K562 (cell line): ENCODE results near the gene SLC7A14. TPM values are rescaled to one million over a fixed set of nuclear protein-coding genes. Genes with fewer than 3 reads are reported as not detected.

ENCODE experiments used
- ATAC-seq: fragments of 200-7000 bp; cut with Tn5 transposase; 3 replicates; pipeline ENCODE4 v1.9.1; 2020; ENCODE audit warnings: moderate library complexity
- BruUV-seq: library from RNA; stranded (reverse); fragments of 400-500 nt; replicated peaks from 2 replicates; lab custom pipeline; 2021; lab: Mats Ljungman, UMichigan
- CTCF ChIA-PET: fragments of 300-600 bp; formaldehyde crosslinking; extraction: SDS; loops from one replicate; lab custom pipeline; 2021; ENCODE audit warnings: low intra/inter-chr PET ratio; lab: Yijun Ruan, JAX
- POLR2A ChIA-PET: fragments of 300-600, 350-650 bp; sonication (Branson Sonifier 250); formaldehyde crosslinking; extraction: SDS; loops from one replicate; lab custom pipeline; 2021; ENCODE audit warnings: antibody characterized with exemption, inconsistent platforms; lab: Yijun Ruan, JAX
- DNase-seq, 4 experiments: peaks; one replicate each; pipeline versions ENCODE4 v3.0.0 to v3.0.0-alpha.2; 2011 to 2018; ENCODE audit warnings: low spot score in 3 of 4, mixed read lengths in 3 of 4; ENCODE audit errors: extremely low read depth in 1 of 4
- FAIRE-seq: peaks from 2 replicates; lab custom pipeline; 2011; peaks lifted over from hg19 to GRCh38; lab: Jason Lieb, UNC
- H2AFZ ChIP-seq: 2 replicates; pipeline ENCODE4 v1.6.0; 2011; ENCODE audit warnings: low read depth, low read length, control low read depth, inconsistent platforms
- H3K27ac ChIP-seq: fragments of 200-600 bp; 3 replicates; pipeline ENCODE4 v1.8.0; 2011; ENCODE audit warnings: low read depth, mild to moderate bottlenecking, control low read depth, inconsistent platforms, low read length, moderate library complexity, mixed read lengths; ENCODE audit errors: extremely low read depth
- H3K27me3 ChIP-seq, 2 experiments: fragments of 300-600 bp in 1 of 2; 2 replicates in 1 of 2; 3 replicates in 1 of 2; pipeline versions ENCODE4 v1.6.0 to v1.8.0; 2011; ENCODE audit warnings: inconsistent platforms in 2 of 2, low read length in 2 of 2, mild to moderate bottlenecking in 1 of 2, mixed read lengths in 1 of 2, moderate library complexity in 1 of 2; ENCODE audit not compliant: control insufficient read depth in 2 of 2, insufficient read depth in 2 of 2
- H3K36me3 ChIP-seq: fragments of 300-600 bp; 3 replicates; pipeline ENCODE4 v1.8.0; 2011; ENCODE audit warnings: mild to moderate bottlenecking, low read length, inconsistent platforms; ENCODE audit not compliant: control insufficient read depth, insufficient read depth
- H3K4me1 ChIP-seq, 2 experiments: fragments of 200-600 bp in 1 of 2; replicated peaks in 1 of 2; 2 replicates in 1 of 2; 3 replicates in 1 of 2; pipeline versions ENCODE4 v1.5.1 to v1.8.0; 2011; ENCODE audit warnings: inconsistent platforms in 2 of 2, low read length in 2 of 2, mild to moderate bottlenecking in 1 of 2, mixed read lengths in 1 of 2, moderate library complexity in 1 of 2; ENCODE audit not compliant: control insufficient read depth in 2 of 2, insufficient read depth in 2 of 2
- H3K4me2 ChIP-seq: 2 replicates; pipeline ENCODE4 v1.6.1; 2011; ENCODE audit warnings: low read length, control low read depth, inconsistent platforms, mixed read lengths; ENCODE audit not compliant: insufficient read depth
- H3K4me3 ChIP-seq: fragments of 200-600 bp; sonication (generic), shearing (Covaris generic); 2 replicates; pipeline ENCODE4 v1.5.1; 2016; ENCODE audit warnings: control low read depth, inconsistent platforms
- H3K79me2 ChIP-seq: fragments of 200-600 bp; 3 replicates; pipeline ENCODE4 v1.8.0; 2011; ENCODE audit warnings: low read length, inconsistent platforms; ENCODE audit not compliant: control insufficient read depth, insufficient read depth
- H3K9ac ChIP-seq, 2 experiments: 2 replicates each; pipeline versions ENCODE4 v1.6.0 to v1.6.1; 2011; ENCODE audit warnings: low read depth in 2 of 2, low read length in 2 of 2, control low read depth in 1 of 2, inconsistent platforms in 1 of 2, mild to moderate bottlenecking in 1 of 2, mixed read lengths in 1 of 2; ENCODE audit not compliant: insufficient read depth in 1 of 2
- H3K9me1 ChIP-seq: one replicate; pipeline ENCODE4 v1.6.0; 2011; ENCODE audit warnings: inconsistent platforms, mild to moderate bottlenecking, low read length, moderate library complexity; ENCODE audit not compliant: control insufficient read depth, insufficient read depth
- H3K9me3 ChIP-seq: replicated peaks from 2 replicates; pipeline ENCODE4 v1.5.1; 2011; ENCODE audit warnings: low read depth, low read length, inconsistent platforms; ENCODE audit not compliant: control insufficient read depth, insufficient read depth
- H4K20me1 ChIP-seq: replicated peaks from 2 replicates; pipeline ENCODE4 v1.6.1; 2011; ENCODE audit warnings: low read length, inconsistent platforms, mixed read lengths; ENCODE audit not compliant: control insufficient read depth, insufficient read depth
- CBX2 ChIP-seq: fragments of 200-600 bp; sonication (generic); IDR thresholded peaks from one replicate; pipeline ENCODE4 v1.6.1; 2012; ENCODE audit warnings: mild to moderate bottlenecking, low read length, inconsistent platforms; ENCODE audit not compliant: insufficient read depth, poor library complexity, severe bottlenecking
- CEBPG ChIP-seq, 3 experiments: fragments of 200-800 bp in 1 of 3; sonication (Bioruptor generic) in 1 of 3; sonication (generic) in 1 of 3; formaldehyde crosslinking in 1 of 3; IDR thresholded peaks in 2 of 3; conservative IDR thresholded peaks in 1 of 3; 2 replicates each; pipeline versions ENCODE4 v1.6.1 to v1.8.0; 2016 to 2022; ENCODE audit warnings: missing compliant biosample characterization in 2 of 3, missing genetic modification characterization in 2 of 3, mild to moderate bottlenecking in 1 of 3, missing genetic modification reagents in 1 of 3
- DNMT1 ChIP-seq: fragments of 450-650 bp; IDR thresholded peaks from 2 replicates; pipeline ENCODE4 v1.6.1; 2016; ENCODE audit warnings: antibody characterized with exemption, mild to moderate bottlenecking
- TOE1 ChIP-seq, 2 experiments: fragments of 450-650 bp in 1 of 2; sonication (generic) in 1 of 2; formaldehyde crosslinking in 1 of 2; IDR thresholded peaks; 2 replicates each; pipeline versions ENCODE4 v1.7.1 to v1.8.0; 2016 to 2022; ENCODE audit warnings: borderline replicate concordance in 2 of 2, mild to moderate bottlenecking in 2 of 2, antibody characterized with exemption in 1 of 2, inconsistent platforms in 1 of 2, low read depth in 1 of 2, missing genetic modification reagents in 1 of 2, moderate library complexity in 1 of 2
- ZNF324 ChIP-seq: fragments of 250-450 bp; sonication (Bioruptor Pico); IDR thresholded peaks from 2 replicates; pipeline ENCODE4 v1.4.0; 2020; ENCODE audit warnings: mild to moderate bottlenecking
- ZNF707 ChIP-seq: fragments of 250-450 bp; sonication (Bioruptor Pico); conservative IDR thresholded peaks from 2 replicates; pipeline ENCODE4 v1.8.0; 2022; ENCODE audit warnings: inconsistent platforms, mild to moderate bottlenecking, moderate library complexity
- whole genome bisulfite sequencing: fragments of 100-300 bp; shearing (Covaris generic); methylation state at CpG from one replicate; pipeline ENCODE4 v1.1.6; 2016; ENCODE audit warnings: low coverage, mixed read lengths; ENCODE audit not compliant: insufficient coverage; ENCODE audit errors: missing lambda C conversion rate; 5-methylcytosine and 5-hydroxymethylcytosine counted together
- in situ Hi-C: fragments of 300-500 bp; cut with MboI; formaldehyde crosslinking; loops from 4 replicates; pipeline ENCODE4 v1.15.0; 2018; ENCODE audit warnings: inconsistent platforms, mixed read lengths
- intact Hi-C: fragments of 100-400 bp; cut with micrococcal nuclease; formaldehyde crosslinking; loops from 2 replicates; pipeline ENCODE4 v1.14.2; 2022
- polyA plus RNA-seq, 8 experiments: library from polyadenylated mRNA; depleted of rRNA in 4 of 8; stranded (reverse) in 5 of 8; unstranded in 3 of 8; fragments of >200 nt; fragmentation: Nextera tagmentation in 2 of 8; fragmentation: Illumina TruSeq in 1 of 8; extraction: Ambion mirVana in 2 of 8; extraction: Trizol in 1 of 8; gene quantifications; 2 replicates each; pipeline versions ENCODE4 v1.2.1 to v1.2.3, GENCODE V29; 2011 to 2014; ENCODE audit warnings: inconsistent platforms in 1 of 8, missing spikeins in 1 of 8
- total RNA-seq, 7 experiments: library from RNA; depleted of rRNA in 6 of 7; stranded (reverse); fragments of >200 nt in 6 of 7; fragmentation: Illumina TruSeq in 2 of 7; extraction: Trizol in 2 of 7; gene quantifications; 2 replicates each; pipeline versions ENCODE4 v1.2.1 to v1.2.3, GENCODE V29; 2011 to 2021; ENCODE audit warnings: low replicate concordance in 1 of 7

SLC7A14 gene
- total and polyA plus RNA-seq, 9 of the 15 experiments (the other 6 are each of a cell fraction or from before 2014, with no cell fraction given), result not detected

DNA sequence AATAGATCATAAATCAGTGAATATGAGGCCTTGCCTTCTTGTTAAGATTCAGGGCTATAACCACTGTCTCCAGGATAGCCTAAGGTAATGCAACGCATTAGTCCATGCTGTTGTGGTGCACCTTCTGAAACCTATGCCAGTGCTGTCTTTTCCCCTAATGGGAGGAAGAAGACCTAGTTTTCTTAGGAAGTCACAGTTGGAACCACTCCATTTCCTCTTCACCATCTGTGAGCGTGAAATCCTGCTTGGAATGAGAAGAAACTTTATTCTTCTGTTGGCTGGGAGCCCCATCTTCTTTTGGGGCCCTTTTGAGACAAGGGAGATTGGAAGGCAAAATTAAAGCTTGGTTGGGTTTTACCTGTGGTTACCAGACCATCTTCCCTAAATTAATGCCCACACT lies 25.9 kb upstream of the SLC7A14 start:
- intact Hi-C loops (no loop called here), in situ Hi-C loops (no loop called here)
- POLR2A ChIA-PET, result interaction anchor here (0.8 to 1.3 kb wide), 2 partner anchors 11 to 200 kb away, joined by 3 read pairs; no protein-coding TSS in a partner anchor
- TF ChIP-seq CEBPG (CRISPR knock-in tag; IDR thresholded peaks at IDR 0.05) (no peak), CEBPG (tag; conservative IDR thresholded peaks at IDR 0.05 in 1 of 2, IDR thresholded peaks at IDR 0.05 in 1 of 2) (no peak), CBX2 (no peak), TOE1 (IDR thresholded peaks at IDR 0.05; ENCODE audit: borderline replicate concordance) (no peak), TOE1 (CRISPR knock-in tag; IDR thresholded peaks at IDR 0.05; ENCODE audit: borderline replicate concordance, low read depth) (no peak), ZNF324 (CRISPR knock-in tag) (no peak), DNMT1 (no peak), ZNF707 (CRISPR knock-in tag) (no peak)
- no peaks in the 10 kb centered on the region for H3K9me3 ChIP-seq
- H3K79me2 ChIP-seq, result no peaks in the 10 kb centered on the region
- FAIRE-seq, result no peak
- 27% methylated on average over 2 of the region's 2 CpGs for WGBS
- H3K4me1 ChIP-seq, result no peaks in the 10 kb centered on the region
- no peak overlapping the region for H3K4me2 ChIP-seq
- H4K20me1 ChIP-seq, result no peaks in the 10 kb centered on the region
- H2AFZ ChIP-seq, result no peak overlapping the region
- H3K9ac ChIP-seq, result no peak overlapping the region
- CTCF ChIA-PET, result no interaction called here
- H3K27me3 ChIP-seq, result no peaks in the 10 kb centered on the region
- H3K36me3 ChIP-seq, result no peaks in the 10 kb centered on the region
- no peaks in the 10 kb centered on the region for H3K9me1 ChIP-seq
- H3K27ac ChIP-seq, result no peak overlapping the region
- DNase-seq, result no peak
- BruUV-seq, result no TSS peak
- ATAC-seq, result no peak
- no peak overlapping the region for H3K4me3 ChIP-seq
